RWPE2 (cell line): ENCODE measurements around the gene ZNF511.

Source experiments
- ATAC-seq: fragments of 200-7000 bp; cut with Tn5 transposase; 3 replicates; pipeline ENCODE4 v1.9.1; 2021; ENCODE audit warnings: low read depth
- DNase-seq: peaks from one replicate; pipeline ENCODE4 v3.0.0-alpha.2; 2020; ENCODE audit warnings: low spot score
- H3K27ac ChIP-seq: fragments of 450-650 bp; 2 replicates; pipeline ENCODE4 v1.5.1; 2017; ENCODE audit warnings: mild to moderate bottlenecking; ENCODE audit not compliant: poor library complexity, severe bottlenecking
- H3K27me3 ChIP-seq: fragments of 250-450 bp; sonication (Bioruptor Pico); 2 replicates; pipeline ENCODE4 v1.5.1; 2021; ENCODE audit warnings: mild to moderate bottlenecking, moderate library complexity; ENCODE audit not compliant: insufficient read depth, poor library complexity, severe bottlenecking
- H3K36me3 ChIP-seq: fragments of 250-450 bp; sonication (Bioruptor Pico); 2 replicates; pipeline ENCODE4 v1.5.1; 2020; ENCODE audit warnings: low read depth, mild to moderate bottlenecking, moderate library complexity
- H3K4me1 ChIP-seq: fragments of 250-450 bp; sonication (Bioruptor Pico); 2 replicates; pipeline ENCODE4 v1.5.1; 2021; ENCODE audit warnings: mild to moderate bottlenecking, moderate library complexity; ENCODE audit not compliant: insufficient read depth, poor library complexity, severe bottlenecking
- H3K4me3 ChIP-seq: fragments of 250-450 bp; sonication (Bioruptor Pico); 2 replicates; pipeline ENCODE4 v1.5.1; 2021; ENCODE audit warnings: mild to moderate bottlenecking, moderate library complexity; ENCODE audit not compliant: severe bottlenecking
- H3K9me3 ChIP-seq: fragments of 250-450 bp; sonication (Bioruptor Pico); 2 replicates; pipeline ENCODE4 v1.5.1; 2021; ENCODE audit warnings: mild to moderate bottlenecking, moderate library complexity; ENCODE audit not compliant: severe bottlenecking
- CTCF ChIP-seq: fragments of 450-650 bp; IDR thresholded peaks from one replicate; pipeline ENCODE4 v1.5.1; 2017; ENCODE audit warnings: mild to moderate bottlenecking, moderate library complexity; ENCODE audit not compliant: poor library complexity, severe bottlenecking

The ZNF511 gene

GRCh38 chr10:133309100-133309719 lies 496 bp downstream of the ZNF511 start:
- Histone ChIP-seq H3K27ac (peak overlapping the region; percentile 66), H3K27me3 (no peaks in the 10 kb centered on the region), H3K4me3 (peak overlapping the region; percentile 97), H3K4me1 (peaks cover 3% of the 10 kb centered on the region), H3K36me3 (peaks cover 26% of the 10 kb centered on the region), H3K9me3 (no peaks in the 10 kb centered on the region)
- peak; percentile 87 for DNase-seq
- peak; percentile 74 for ATAC-seq
- TF ChIP-seq CTCF = no peak

- no peak for TF ChIP-seq CTCF
- H3K9me3 ChIP-seq = no peaks in the 10 kb centered on the region
- H3K4me3 ChIP-seq = peak overlapping the region; percentile 97
- DNase-seq = no peak
- peaks cover 3% of the 10 kb centered on the region for H3K4me1 ChIP-seq
- H3K36me3 ChIP-seq = peaks cover 22% of the 10 kb centered on the region
- peak overlapping the region; percentile 66 for H3K27ac ChIP-seq
- ATAC-seq = no peak
- no peaks in the 10 kb centered on the region for H3K27me3 ChIP-seq
Measured at GRCh38 chr10:133309720-133310398, 1.1 kb downstream of the ZNF511 start.

GRCh38 chr10:133310399-133310755 lies 1.7 kb downstream of the ZNF511 start:
- Histone ChIP-seq H3K4me1 (peaks cover 3% of the 10 kb centered on the region), H3K4me3 (no peak overlapping the region), H3K36me3 (peaks cover 21% of the 10 kb centered on the region), H3K27ac (no peak overlapping the region), H3K27me3 (no peaks in the 10 kb centered on the region), H3K9me3 (no peaks in the 10 kb centered on the region)
- no peak for TF ChIP-seq CTCF
- DNase-seq (no peak), ATAC-seq (no peak)

GRCh38 chr10:133310789-133311188 lies 2.1 kb downstream of the ZNF511 start:
- no peaks in the 10 kb centered on the region for H3K27me3 ChIP-seq
- DNase-seq (no peak), ATAC-seq (no peak)
- H3K4me1 ChIP-seq = peaks cover 3% of the 10 kb centered on the region
- TF ChIP-seq CTCF = no peak
- peaks cover 17% of the 10 kb centered on the region for H3K36me3 ChIP-seq
- no peak overlapping the region for H3K27ac ChIP-seq
- no peak overlapping the region for H3K4me3 ChIP-seq
- H3K9me3 ChIP-seq = no peaks in the 10 kb centered on the region

GRCh38 chr10:133311570-133311969 lies 2.9 kb downstream of the ZNF511 start:
- ATAC-seq = no peak
- TF ChIP-seq CTCF = no peak
- H3K9me3 ChIP-seq = no peaks in the 10 kb centered on the region
- H3K27ac ChIP-seq = no peak overlapping the region
- peak; percentile 23 for DNase-seq
- peaks cover 15% of the 10 kb centered on the region; the same call in 1 of the 2 replicates for H3K36me3 ChIP-seq
- peaks cover 3% of the 10 kb centered on the region for H3K4me1 ChIP-seq
- H3K27me3 ChIP-seq = no peaks in the 10 kb centered on the region
- no peak overlapping the region for H3K4me3 ChIP-seq
